ENCODE data around the gene HOXC9.

- TF ChIP-seq POLR2A (IDR thresholded peaks at IDR 0.05): no peak
- TF ChIP-seq, protein P1, sequence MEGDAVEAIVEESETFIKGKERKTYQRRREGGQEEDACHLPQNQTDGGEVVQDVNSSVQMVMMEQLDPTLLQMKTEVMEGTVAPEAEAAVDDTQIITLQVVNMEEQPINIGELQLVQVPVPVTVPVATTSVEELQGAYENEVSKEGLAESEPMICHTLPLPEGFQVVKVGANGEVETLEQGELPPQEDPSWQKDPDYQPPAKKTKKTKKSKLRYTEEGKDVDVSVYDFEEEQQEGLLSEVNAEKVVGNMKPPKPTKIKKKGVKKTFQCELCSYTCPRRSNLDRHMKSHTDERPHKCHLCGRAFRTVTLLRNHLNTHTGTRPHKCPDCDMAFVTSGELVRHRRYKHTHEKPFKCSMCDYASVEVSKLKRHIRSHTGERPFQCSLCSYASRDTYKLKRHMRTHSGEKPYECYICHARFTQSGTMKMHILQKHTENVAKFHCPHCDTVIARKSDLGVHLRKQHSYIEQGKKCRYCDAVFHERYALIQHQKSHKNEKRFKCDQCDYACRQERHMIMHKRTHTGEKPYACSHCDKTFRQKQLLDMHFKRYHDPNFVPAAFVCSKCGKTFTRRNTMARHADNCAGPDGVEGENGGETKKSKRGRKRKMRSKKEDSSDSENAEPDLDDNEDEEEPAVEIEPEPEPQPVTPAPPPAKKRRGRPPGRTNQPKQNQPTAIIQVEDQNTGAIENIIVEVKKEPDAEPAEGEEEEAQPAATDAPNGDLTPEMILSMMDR (IDR thresholded peaks at IDR 0.05): no peak
These were observed 18.6 kb downstream of the HOXC9 start for GRCh38 chr12:54018468-54018984.
